ENCODE results near the gene TKFC. TPM values are rescaled to one million over a fixed set of nuclear protein-coding genes. Genes with fewer than 3 reads are reported as not detected.

TKFC gene
- total RNA-seq = 27.5 and 28.5 TPM in 2 replicates

GRCh38 chr11:61332797-61333549 lies at the start of gene TKFC, which contains the start of gene DDB1:
Gene TKFC (plus strand): TSS chr11:61333228. CDS start chr11:61334729, 1,501 bp downstream.
Gene DDB1 (minus strand): TSS chr11:61333105. CDS start chr11:61332968, 137 bp downstream.

GRCh38 chr11:61294717-61295595 lies 38.1 kb upstream of the TKFC start, which contains the start of gene VWCE:
Gene VWCE (minus strand): TSS chr11:61295316. CDS start chr11:61295037, 279 bp downstream.

GRCh38 chr11:61361741-61362541 lies 28.9 kb downstream of the TKFC start, which contains the start of the genes CYB561A3 and TMEM138:
Gene CYB561A3 (minus strand): TSS chr11:61361882. CDS start chr11:61356713, 5,169 bp downstream.
Gene TMEM138 (plus strand): TSS chr11:61362374. CDS start chr11:61364391, 2,017 bp downstream.

Other genes starting within 250 kb of the TKFC start
- not detected in 2 replicates for gene CD5, start 230.7 kb upstream of the TKFC start, total RNA-seq
- gene VPS37C, start 171.8 kb upstream of the TKFC start, total RNA-seq = 11.8 and 24.8 TPM in 2 replicates
- gene PGA3, start 129.7 kb upstream of the TKFC start, total RNA-seq = not detected in 2 replicates
- not detected in 2 replicates for gene PGA4, start 110.9 kb upstream of the TKFC start, total RNA-seq
- gene PGA5, start 92.1 kb upstream of the TKFC start, total RNA-seq = not detected in 2 replicates
- 2.3 and 2.6 TPM in 2 replicates for gene VWCE, start 37.9 kb upstream of the TKFC start, total RNA-seq
- gene DDB1, start 123 bp upstream of the TKFC start, total RNA-seq = 149 and 190 TPM in 2 replicates
- gene CYB561A3, start 28.7 kb downstream of the TKFC start, total RNA-seq = 51.8 and 72.4 TPM in 2 replicates
- gene TMEM138, start 29.1 kb downstream of the TKFC start, total RNA-seq = 19.6 and 27.9 TPM in 2 replicates
- gene TMEM216, start 59.4 kb downstream of the TKFC start, total RNA-seq = 12.4 and 14.0 TPM in 2 replicates
- 38.4 and 44.2 TPM in 2 replicates for gene CPSF7, start 96.7 kb downstream of the TKFC start, total RNA-seq
- 36.4 and 45.3 TPM in 2 replicates for gene SDHAF2, start 96.9 kb downstream of the TKFC start, total RNA-seq
- 0.64 TPM in 1 of 2 replicates, not detected in the other for gene LRRC10B, start 175.5 kb downstream of the TKFC start, total RNA-seq
- gene SYT7, start 247.8 kb downstream of the TKFC start, total RNA-seq = 1.5 and 1.8 TPM in 2 replicates

Data from epithelial cell of alveolus of lung (primary cell).